Cardiac muscle cell (in vitro differentiated cells and primary cell): ENCODE data around the gene RAD21L1. TPM values are rescaled to one million over a fixed set of nuclear protein-coding genes. Genes with fewer than 3 reads are reported as not detected.

Experiments used
- DNase-seq, 2 donors: peaks; one replicate each; pipeline versions ENCODE4 v3.0.0 to v3.0.0-alpha.2; 2010 to 2017; ENCODE audit warnings: low read depth in 1 of 2, low spot score in 1 of 2
- H3K27ac ChIP-seq: fragments of 200-600 bp; sonication (generic); 2 replicates; pipeline ENCODE4 v1.5.1; 2016
- H3K27me3 ChIP-seq: fragments of 200-600 bp; sonication (generic); 2 replicates; pipeline ENCODE4 v1.6.0; 2016; ENCODE audit warnings: control low read depth
- H3K36me3 ChIP-seq: fragments of 200-600 bp; sonication (generic); 2 replicates; pipeline ENCODE4 v1.5.1; 2016; ENCODE audit warnings: control low read depth
- H3K4me1 ChIP-seq: fragments of 200-600 bp; sonication (generic); 2 replicates; pipeline ENCODE4 v1.8.1; 2017; ENCODE audit warnings: low read depth, mild to moderate bottlenecking, mixed run types
- H3K4me3 ChIP-seq: fragments of 200-600 bp; sonication (generic); 2 replicates; pipeline ENCODE4 v1.5.1; 2016; ENCODE audit warnings: mild to moderate bottlenecking
- H3K9me3 ChIP-seq: fragments of 200-600 bp; sonication (generic); 2 replicates; pipeline ENCODE4 v1.5.1; 2017; ENCODE audit warnings: low read depth, mild to moderate bottlenecking, control low read depth
- CTCF ChIP-seq: IDR thresholded peaks from 2 replicates; pipeline ENCODE4 v1.5.1; 2012; ENCODE audit warnings: low read depth, mild to moderate bottlenecking, low read length
- polyA plus RNA-seq: library from polyadenylated mRNA; unstranded; fragments of >200 nt; fragmentation: Nextera tagmentation; extraction: Ambion mirVana; gene quantifications from 2 replicates; pipeline ENCODE4 v1.2.1, GENCODE V29; 2016
- total RNA-seq: library from RNA; depleted of rRNA; stranded (reverse); fragments of >200 nt; gene quantifications from 2 replicates; pipeline ENCODE4 v1.2.3, GENCODE V29; 2016

Gene RAD21L1
- total and polyA plus RNA-seq, 2 experiments from 2014 or later, result 0.16 to 0.33 TPM

- H3K4me1 ChIP-seq, result no peaks in the 10 kb centered on the region
- DNase-seq, result no peak
- no peak for TF ChIP-seq CTCF
- H3K27ac ChIP-seq, result no peak overlapping the region
- H3K4me3 ChIP-seq, result no peak overlapping the region
- H3K36me3 ChIP-seq, result no peaks in the 10 kb centered on the region
- peaks cover 34% of the 10 kb centered on the region for H3K27me3 ChIP-seq
- H3K9me3 ChIP-seq, result no peaks in the 10 kb centered on the region
Measured at GRCh38 chr20:1224205-1224890, 1.5 kb upstream of the RAD21L1 start.

GRCh38 chr20:1225263-1225782 lies 521 bp upstream of the RAD21L1 start:
- DNase-seq, result no peak
- H3K27ac ChIP-seq, result no peak overlapping the region
- peaks cover 44% of the 10 kb centered on the region for H3K27me3 ChIP-seq
- no peaks in the 10 kb centered on the region for H3K4me1 ChIP-seq
- H3K36me3 ChIP-seq, result no peaks in the 10 kb centered on the region
- H3K9me3 ChIP-seq, result no peaks in the 10 kb centered on the region
- peak overlapping the region; percentile 26 for H3K4me3 ChIP-seq
- no peak for TF ChIP-seq CTCF

GRCh38 chr20:1229541-1229940 lies 3.7 kb downstream of the RAD21L1 start:
- no peaks in the 10 kb centered on the region for H3K36me3 ChIP-seq
- H3K9me3 ChIP-seq, result no peaks in the 10 kb centered on the region
- peaks cover 40% of the 10 kb centered on the region for H3K27me3 ChIP-seq
- no peak overlapping the region for H3K4me3 ChIP-seq
- no peak for DNase-seq
- H3K4me1 ChIP-seq, result no peaks in the 10 kb centered on the region
- no peak for TF ChIP-seq CTCF
- H3K27ac ChIP-seq, result no peak overlapping the region

- Histone ChIP-seq H3K36me3 (no peaks in the 10 kb centered on the region), H3K4me3 (no peak overlapping the region), H3K27me3 (peaks cover 29% of the 10 kb centered on the region), H3K9me3 (no peaks in the 10 kb centered on the region), H3K4me1 (no peaks in the 10 kb centered on the region), H3K27ac (no peak overlapping the region)
- no peak for DNase-seq
- no peak for TF ChIP-seq CTCF
Measured at GRCh38 chr20:1232286-1233111, 6.7 kb downstream of the RAD21L1 start.

- no peak for TF ChIP-seq CTCF
Measured at GRCh38 chr20:1240549-1240948, 14.7 kb downstream of the RAD21L1 start.

More at GRCh38 chr20:1240549-1240948, 14.7 kb downstream of the RAD21L1 start:
- Histone ChIP-seq H3K4me3 (no peak overlapping the region), H3K27me3 (no peaks in the 10 kb centered on the region), H3K9me3 (no peaks in the 10 kb centered on the region), H3K4me1 (no peaks in the 10 kb centered on the region), H3K27ac (no peak overlapping the region), H3K36me3 (no peaks in the 10 kb centered on the region)
- no peak for DNase-seq
